Nephron progenitor cell (in vitro differentiated cells): ENCODE results near the gene CNTN5.

Experiments used
- DNase-seq: peaks from one replicate; pipeline ENCODE4 v3.0.0; 2021
- H3K27ac Mint-ChIP-seq: 2 replicates; pipeline ENCODE4 v1.8.0; 2021; ENCODE audit warnings: mild to moderate bottlenecking, moderate library complexity, mixed read lengths
- H3K27me3 Mint-ChIP-seq: 2 replicates; pipeline ENCODE4 v1.8.0; 2021; ENCODE audit warnings: mild to moderate bottlenecking, low read depth, mixed read lengths; ENCODE audit not compliant: poor library complexity
- H3K36me3 Mint-ChIP-seq: 2 replicates; pipeline ENCODE4 v1.8.0; 2021; ENCODE audit warnings: low read depth, mixed read lengths
- H3K4me1 Mint-ChIP-seq: 2 replicates; pipeline ENCODE4 v1.8.0; 2021; ENCODE audit warnings: mixed read lengths
- H3K4me3 Mint-ChIP-seq: 2 replicates; pipeline ENCODE4 v1.8.0; 2021; ENCODE audit warnings: mild to moderate bottlenecking, moderate library complexity, mixed read lengths
- H3K9me3 Mint-ChIP-seq: 2 replicates; pipeline ENCODE4 v1.8.0; 2021; ENCODE audit warnings: mild to moderate bottlenecking, moderate library complexity, mixed read lengths
- CTCF ChIP-seq: fragments of 200-600 bp; sonication (generic); IDR thresholded peaks from 2 replicates; pipeline ENCODE4 v1.5.0; 2021; ENCODE audit warnings: antibody characterized with exemption

CNTN5 gene

GRCh38 chr11:99693941-99694492 lies 673.3 kb downstream of the CNTN5 start:
- Mint-ChIP-seq H3K9me3 (peaks cover 22% of the 10 kb centered on the region), H3K27ac (no peak overlapping the region), H3K4me3 (no peak overlapping the region)

GRCh38 chr11:99695106-99695505 lies 674.4 kb downstream of the CNTN5 start:
- H3K27me3 Mint-ChIP-seq: peaks cover 3% of the 10 kb centered on the region
- peaks cover 15% of the 10 kb centered on the region for H3K9me3 Mint-ChIP-seq
- no peaks in the 10 kb centered on the region for H3K36me3 Mint-ChIP-seq
- no peaks in the 10 kb centered on the region for H3K4me1 Mint-ChIP-seq
- no peak for DNase-seq
- H3K27ac Mint-ChIP-seq: no peak overlapping the region
- TF ChIP-seq CTCF: no peak
- no peak overlapping the region for H3K4me3 Mint-ChIP-seq

More at GRCh38 chr11:99693941-99694492, 673.3 kb downstream of the CNTN5 start:
- H3K27me3 Mint-ChIP-seq: peaks cover 3% of the 10 kb centered on the region
- H3K4me1 Mint-ChIP-seq: no peaks in the 10 kb centered on the region
- no peak for TF ChIP-seq CTCF
- DNase-seq: no peak
- H3K36me3 Mint-ChIP-seq: no peaks in the 10 kb centered on the region

GRCh38 chr11:99706848-99707247 lies 686.1 kb downstream of the CNTN5 start:
- no peak overlapping the region for H3K27ac Mint-ChIP-seq
- H3K27me3 Mint-ChIP-seq: no peaks in the 10 kb centered on the region
- TF ChIP-seq CTCF: no peak
- H3K9me3 Mint-ChIP-seq: no peaks in the 10 kb centered on the region
- no peaks in the 10 kb centered on the region for H3K4me1 Mint-ChIP-seq
- no peak overlapping the region for H3K4me3 Mint-ChIP-seq
- no peak for DNase-seq
- no peaks in the 10 kb centered on the region for H3K36me3 Mint-ChIP-seq

- Mint-ChIP-seq H3K36me3 (no peaks in the 10 kb centered on the region), H3K27me3 (no peaks in the 10 kb centered on the region), H3K9me3 (no peaks in the 10 kb centered on the region), H3K4me3 (no peak overlapping the region), H3K27ac (no peak overlapping the region), H3K4me1 (no peaks in the 10 kb centered on the region)
- no peak for TF ChIP-seq CTCF
- no peak for DNase-seq
Observed at GRCh38 chr11:99708928-99709672, 688.4 kb downstream of the CNTN5 start.

- no peak for TF ChIP-seq CTCF
- H3K27ac Mint-ChIP-seq: no peak overlapping the region
- H3K4me1 Mint-ChIP-seq: no peaks in the 10 kb centered on the region
- H3K4me3 Mint-ChIP-seq: no peak overlapping the region
- peaks cover 8% of the 10 kb centered on the region for H3K27me3 Mint-ChIP-seq
- H3K36me3 Mint-ChIP-seq: no peaks in the 10 kb centered on the region
- no peak for DNase-seq
- H3K9me3 Mint-ChIP-seq: no peaks in the 10 kb centered on the region
Observed at GRCh38 chr11:99716302-99716701, 695.6 kb downstream of the CNTN5 start.

GRCh38 chr11:99718291-99718690 lies 697.5 kb downstream of the CNTN5 start:
- Mint-ChIP-seq H3K9me3 (no peaks in the 10 kb centered on the region), H3K4me1 (no peaks in the 10 kb centered on the region), H3K27ac (no peak overlapping the region), H3K36me3 (no peaks in the 10 kb centered on the region), H3K27me3 (peaks cover 8% of the 10 kb centered on the region), H3K4me3 (no peak overlapping the region)
- no peak for TF ChIP-seq CTCF
- DNase-seq: no peak
